NCI-H1436 (cell line): ENCODE measurements around the gene CRACDL.

Source experiments
- DNase-seq: peaks from one replicate; lab custom pipeline; 2025; lab: John Stamatoyannopoulos, UW

Gene CRACDL

GRCh38 chr2:98854682-98855081, 81.3 kb downstream of the CRACDL start:
- no peak for DNase-seq

GRCh38 chr2:98852932-98853331, 83.1 kb downstream of the CRACDL start:
- no peak for DNase-seq

- no peak for DNase-seq
Measured at GRCh38 chr2:98850074-98850473, 86.0 kb downstream of the CRACDL start.

- DNase-seq: no peak
Measured at GRCh38 chr2:98849113-98849512, 86.9 kb downstream of the CRACDL start.

GRCh38 chr2:98847853-98848252, 88.2 kb downstream of the CRACDL start:
- no peak for DNase-seq

- DNase-seq: no peak
Measured at GRCh38 chr2:98846041-98846440, 90.0 kb downstream of the CRACDL start.

GRCh38 chr2:98842136-98842535, 93.9 kb downstream of the CRACDL start:
- DNase-seq: no peak

- no peak for DNase-seq
Measured at GRCh38 chr2:98839292-98839691, 96.7 kb downstream of the CRACDL start.

- DNase-seq: no peak
Measured at GRCh38 chr2:98835831-98836385, 100.1 kb downstream of the CRACDL start.

GRCh38 chr2:98833917-98834263, 102.1 kb downstream of the CRACDL start:
- no peak for DNase-seq

- no peak for DNase-seq
Measured at GRCh38 chr2:98833172-98833916, 102.7 kb downstream of the CRACDL start.

GRCh38 chr2:98832172-98832571, 103.9 kb downstream of the CRACDL start:
- no peak for DNase-seq

GRCh38 chr2:98830571-98831145, 105.4 kb downstream of the CRACDL start:
- DNase-seq: no peak

- DNase-seq: no peak
Measured at GRCh38 chr2:98829581-98830270, 106.3 kb downstream of the CRACDL start.

- no peak for DNase-seq
Measured at GRCh38 chr2:98828793-98829371, 107.1 kb downstream of the CRACDL start.

GRCh38 chr2:98828369-98828744, 107.7 kb downstream of the CRACDL start:
- no peak for DNase-seq

- DNase-seq: no peak
Measured at GRCh38 chr2:98827625-98828368, 108.2 kb downstream of the CRACDL start.

GRCh38 chr2:98826856-98827255, 109.2 kb downstream of the CRACDL start:
- no peak for DNase-seq

GRCh38 chr2:98825858-98826257, 110.2 kb downstream of the CRACDL start:
- DNase-seq: no peak

- DNase-seq: no peak
Measured at GRCh38 chr2:98825404-98825803, 110.6 kb downstream of the CRACDL start.

GRCh38 chr2:98825020-98825350, 111.0 kb downstream of the CRACDL start:
- no peak for DNase-seq
